ENCODE data around the gene GFY. TPM values are rescaled to one million over a fixed set of nuclear protein-coding genes. Genes with fewer than 3 reads are reported as not detected.

The GFY gene
- total and polyA plus RNA-seq, 2 donors (not counting 1 experiment from before 2014, with no cell fraction given) = not detected

DNA sequence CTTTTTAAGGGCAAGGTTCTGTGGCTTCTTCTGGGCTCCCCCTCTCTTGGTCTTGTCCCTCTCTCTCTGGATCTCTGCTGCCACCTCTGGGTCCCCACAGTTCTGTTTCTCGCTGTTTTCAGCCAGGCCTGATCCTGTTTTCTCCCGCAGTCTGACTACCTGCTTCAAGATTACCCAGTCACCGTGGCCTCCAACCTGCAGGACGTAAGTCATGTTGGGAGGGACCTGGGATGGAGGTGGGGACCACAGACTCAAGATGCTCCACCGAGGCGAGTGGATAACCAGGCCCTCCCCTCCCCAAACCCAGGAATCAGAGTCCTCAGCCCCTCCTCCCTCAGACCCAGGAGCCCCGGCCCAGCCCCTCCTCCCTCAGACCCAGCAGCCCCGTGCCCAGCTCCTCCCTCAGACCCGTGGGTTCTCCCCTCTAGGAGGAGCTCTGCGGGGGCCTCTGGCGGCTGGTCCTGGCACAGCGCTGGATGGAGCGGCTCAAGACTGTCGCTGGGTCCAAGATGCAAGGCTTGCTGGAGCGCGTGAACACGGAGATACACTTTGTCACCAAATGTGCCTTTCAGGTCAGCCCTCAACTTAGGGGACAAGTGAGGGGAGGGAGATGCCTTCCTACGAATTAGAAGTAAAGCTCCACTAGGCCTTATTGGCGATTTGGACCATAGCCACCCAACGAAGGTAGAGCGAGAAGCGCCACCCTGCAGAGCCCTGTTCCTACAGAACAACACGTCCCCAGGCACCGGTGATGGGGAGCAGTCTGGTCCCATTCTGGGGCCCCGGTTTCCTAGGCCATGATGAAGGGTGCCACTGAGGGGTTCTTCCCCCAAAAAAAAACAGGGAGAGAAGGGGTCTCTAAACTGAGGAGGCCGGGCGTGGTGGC, 51.0 kb downstream of the GFY start:
- H3K36me3 ChIP-seq (replicated peaks in 1 of 2; ENCODE audit: control extremely low read depth in 1 of 2, control insufficient read depth in 1 of 2, extremely low read depth in 1 of 2, insufficient read depth in 2 of 2, low read length in 1 of 2) = peaks cover 0 to 3% of the 10 kb centered on the region in 2 experiments
- intact Hi-C loops (cut with micrococcal nuclease) = loop anchor here (2.0 to 10.0 kb wide), 2 partner anchors 249 to 841 kb away; partner anchors contain the start of gene DBP
- Mint-ChIP-seq H3K27ac (peak overlapping the region; percentile 75), H3K4me3 (peak overlapping the region; percentile 50), H3K4me1 (peaks cover 40% of the 10 kb centered on the region), H3K27me3 (no peaks in the 10 kb centered on the region), H3K9me3 (ENCODE audit: insufficient read depth) (no peaks in the 10 kb centered on the region)
- peak overlapping the region; percentile 20 for H3K4me2 ChIP-seq (replicated peaks; ENCODE audit: low read depth, low read length, poor library complexity, severe bottlenecking)
- H3K9ac ChIP-seq (ENCODE audit: low read length) = no peak overlapping the region
- no peaks in the 10 kb centered on the region for H4K20me1 ChIP-seq (ENCODE audit: control insufficient read depth, insufficient read depth, low read length, poor library complexity, severe bottlenecking)
- peaks cover 26 to 51% of the 10 kb centered on the region in 2 donors for H3K4me1 ChIP-seq (ENCODE audit: control insufficient read depth in 2 of 2, insufficient read depth in 2 of 2, low read length in 2 of 2)
- H3K9me3 ChIP-seq (ENCODE audit: control extremely low read depth in 1 of 3, control insufficient read depth in 2 of 3, insufficient read depth in 1 of 3, low read length in 2 of 3) = no peaks in the 10 kb centered on the region
- WGBS (ENCODE audit: insufficient coverage) = 68% methylated on average over 21 of the region's 27 CpGs
- no peak overlapping the region for H2AFZ ChIP-seq (ENCODE audit: insufficient read depth, low read depth, low read length, poor library complexity, severe bottlenecking)
- H3K27ac ChIP-seq (ENCODE audit: low read length in 2 of 2) = peak overlapping the region in 1 of 2 donors; percentile 12
- ATAC-seq (ENCODE audit: low read depth) (peak; percentile 22), DNase-seq (peak; percentile 61)
- H3K27me3 ChIP-seq (replicated peaks in 1 of 4; ENCODE audit: control extremely low read depth in 1 of 4, control insufficient read depth in 3 of 4, insufficient read depth in 4 of 4, low read length in 3 of 4) = no peaks in the 10 kb centered on the region
- H3K4me3 ChIP-seq (ENCODE audit: control extremely low read depth in 1 of 5, extremely low read depth in 1 of 5, insufficient read depth in 1 of 5, low read depth in 2 of 5, low read length in 4 of 5) = no peak overlapping the region
- ChIA-PET POLR2A (interaction anchor here (0.5 to 0.6 kb wide), 2 partner anchors 18 to 34 kb away, joined by 3 to 6 read pairs; no protein-coding TSS in a partner anchor), CTCF (interaction anchor here (0.8 to 2.1 kb wide), 12 partner anchors 20 to 250 kb away, joined by 3 to 13 read pairs (median 4); partner anchors contain the start of genes ALDH16A1 and RPS11)
- peaks cover 29% of the 10 kb centered on the region for H3K79me2 ChIP-seq (ENCODE audit: control insufficient read depth, insufficient read depth, low read length)
- TF ChIP-seq EZH2 (IDR thresholded peaks at IDR 0.05; ENCODE audit: borderline replicate concordance, insufficient read depth, low read depth, low read length, poor library complexity, severe bottlenecking) = no peak
- TF ChIP-seq, protein P1, sequence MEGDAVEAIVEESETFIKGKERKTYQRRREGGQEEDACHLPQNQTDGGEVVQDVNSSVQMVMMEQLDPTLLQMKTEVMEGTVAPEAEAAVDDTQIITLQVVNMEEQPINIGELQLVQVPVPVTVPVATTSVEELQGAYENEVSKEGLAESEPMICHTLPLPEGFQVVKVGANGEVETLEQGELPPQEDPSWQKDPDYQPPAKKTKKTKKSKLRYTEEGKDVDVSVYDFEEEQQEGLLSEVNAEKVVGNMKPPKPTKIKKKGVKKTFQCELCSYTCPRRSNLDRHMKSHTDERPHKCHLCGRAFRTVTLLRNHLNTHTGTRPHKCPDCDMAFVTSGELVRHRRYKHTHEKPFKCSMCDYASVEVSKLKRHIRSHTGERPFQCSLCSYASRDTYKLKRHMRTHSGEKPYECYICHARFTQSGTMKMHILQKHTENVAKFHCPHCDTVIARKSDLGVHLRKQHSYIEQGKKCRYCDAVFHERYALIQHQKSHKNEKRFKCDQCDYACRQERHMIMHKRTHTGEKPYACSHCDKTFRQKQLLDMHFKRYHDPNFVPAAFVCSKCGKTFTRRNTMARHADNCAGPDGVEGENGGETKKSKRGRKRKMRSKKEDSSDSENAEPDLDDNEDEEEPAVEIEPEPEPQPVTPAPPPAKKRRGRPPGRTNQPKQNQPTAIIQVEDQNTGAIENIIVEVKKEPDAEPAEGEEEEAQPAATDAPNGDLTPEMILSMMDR (IDR thresholded peaks at IDR 0.05) = peak; percentile 50

Other genes with a start within 250 kb of the GFY start
- 68.4 and 68.5 TPM in 2 replicates for gene SLC6A16, start 100.2 kb upstream of the GFY start, total RNA-seq
- gene SLC6A16, start 100.2 kb upstream of the GFY start, polyA plus RNA-seq = 16.9 and 22.3 TPM in 2 replicates
- 1,880 and 1,998 TPM in 2 replicates for gene CD37, start 90.0 kb upstream of the GFY start, total RNA-seq
- gene CD37, start 90.0 kb upstream of the GFY start, polyA plus RNA-seq = 1,422 and 2,188 TPM in 2 replicates
- gene TEAD2, start 63.0 kb upstream of the GFY start, total RNA-seq = 12.0 and 13.4 TPM in 2 replicates
- 1.6 and 5.8 TPM in 2 replicates for gene TEAD2, start 63.0 kb upstream of the GFY start, polyA plus RNA-seq
- 0.68 and 1.2 TPM in 2 replicates for gene DKKL1, start 61.5 kb upstream of the GFY start, total RNA-seq
- 1.6 TPM in 1 of 2 replicates, not detected in the other for gene DKKL1, start 61.5 kb upstream of the GFY start, polyA plus RNA-seq
- gene KASH5, start 37.1 kb upstream of the GFY start, total RNA-seq = 0.74 and 1.4 TPM in 2 replicates
- 0.67 TPM in 1 of 2 replicates, not detected in the other for gene KASH5, start 37.1 kb upstream of the GFY start, polyA plus RNA-seq
- not detected in 2 replicates for gene PTH2, start 1.9 kb upstream of the GFY start, total RNA-seq
- gene PTH2, start 1.9 kb upstream of the GFY start, polyA plus RNA-seq = not detected in 2 replicates
- 0.29 and 0.89 TPM in 2 replicates for gene SLC17A7, start 16.1 kb downstream of the GFY start, total RNA-seq
- gene SLC17A7, start 16.1 kb downstream of the GFY start, polyA plus RNA-seq = 0.40 and 0.60 TPM in 2 replicates
- 168 and 184 TPM in 2 replicates for gene PIH1D1, start 26.4 kb downstream of the GFY start, total RNA-seq
- gene PIH1D1, start 26.4 kb downstream of the GFY start, polyA plus RNA-seq = 158 and 170 TPM in 2 replicates
- 65.8 and 73.6 TPM in 2 replicates for gene ALDH16A1, start 27.8 kb downstream of the GFY start, total RNA-seq
- gene ALDH16A1, start 27.8 kb downstream of the GFY start, polyA plus RNA-seq = 105 and 202 TPM in 2 replicates
- 27.8 and 31.0 TPM in 2 replicates for gene FLT3LG, start 48.8 kb downstream of the GFY start, total RNA-seq
- gene FLT3LG, start 48.8 kb downstream of the GFY start, polyA plus RNA-seq = 49.8 and 52.6 TPM in 2 replicates
- gene RPL13A, start 62.2 kb downstream of the GFY start, total RNA-seq = 5,221 and 5,457 TPM in 2 replicates
- gene RPL13A, start 62.2 kb downstream of the GFY start, polyA plus RNA-seq = 4,869 and 6,298 TPM in 2 replicates
- 3,882 and 4,227 TPM in 2 replicates for gene RPS11, start 71.0 kb downstream of the GFY start, total RNA-seq
- gene RPS11, start 71.0 kb downstream of the GFY start, polyA plus RNA-seq = 8,349 and 12,912 TPM in 2 replicates
- 44.7 and 50.4 TPM in 2 replicates for gene FCGRT, start 87.3 kb downstream of the GFY start, total RNA-seq
- 41.5 and 43.2 TPM in 2 replicates for gene FCGRT, start 87.3 kb downstream of the GFY start, polyA plus RNA-seq
- 2.2 and 4.1 TPM in 2 replicates for gene RCN3, start 102.6 kb downstream of the GFY start, total RNA-seq
- gene RCN3, start 102.6 kb downstream of the GFY start, polyA plus RNA-seq = 1.8 and 3.1 TPM in 2 replicates
- 55.5 and 65.2 TPM in 2 replicates for gene NOSIP, start 155.2 kb downstream of the GFY start, total RNA-seq
- 110 and 135 TPM in 2 replicates for gene NOSIP, start 155.2 kb downstream of the GFY start, polyA plus RNA-seq
- 3.0 and 4.4 TPM in 2 replicates for gene PRRG2, start 155.9 kb downstream of the GFY start, total RNA-seq
- gene PRRG2, start 155.9 kb downstream of the GFY start, polyA plus RNA-seq = 1.1 TPM in 2 replicates
- 70.7 and 72.3 TPM in 2 replicates for gene PRR12, start 165.8 kb downstream of the GFY start, total RNA-seq
- 5.2 and 8.4 TPM in 2 replicates for gene PRR12, start 165.8 kb downstream of the GFY start, polyA plus RNA-seq
- 5.6 and 6.3 TPM in 2 replicates for gene RRAS, start 214.8 kb downstream of the GFY start, total RNA-seq
- 12.3 and 21.0 TPM in 2 replicates for gene RRAS, start 214.8 kb downstream of the GFY start, polyA plus RNA-seq
- 64.3 and 68.3 TPM in 2 replicates for gene SCAF1, start 216.8 kb downstream of the GFY start, total RNA-seq
- gene SCAF1, start 216.8 kb downstream of the GFY start, polyA plus RNA-seq = 17.1 and 20.2 TPM in 2 replicates
- 233 and 251 TPM in 2 replicates for gene IRF3, start 240.5 kb downstream of the GFY start, total RNA-seq
- 237 and 262 TPM in 2 replicates for gene IRF3, start 240.5 kb downstream of the GFY start, polyA plus RNA-seq
- gene BCL2L12, start 240.5 kb downstream of the GFY start, total RNA-seq = 17.3 and 22.1 TPM in 2 replicates
- 13.0 and 19.9 TPM in 2 replicates for gene BCL2L12, start 240.5 kb downstream of the GFY start, polyA plus RNA-seq

Measured in B cell (primary cell).